Mesenchymal stem cell (in vitro differentiated cells and primary cell): ENCODE data around the gene ATP2A1.
"Not testable (repeated sequence)": the region's sequence is repeated elsewhere in the genome, so short reads cannot be mapped to it uniquely, and the experiment has no call there.

Experiments used
- DNase-seq: peaks from one replicate; pipeline ENCODE4 v3.0.0-alpha.2; 2013
- H2AFZ ChIP-seq: one replicate; pipeline ENCODE4 v1.6.1; 2013; ENCODE audit warnings: low read depth, mild to moderate bottlenecking, control low read depth, inconsistent platforms, low read length, moderate library complexity
- H2AK5ac ChIP-seq: 2 replicates; pipeline ENCODE4 v1.6.1; 2013; ENCODE audit warnings: low read length, moderate library complexity, mild to moderate bottlenecking, inconsistent platforms; ENCODE audit not compliant: severe bottlenecking
- H2BK120ac ChIP-seq: one replicate; pipeline ENCODE4 v1.6.1; 2013; ENCODE audit warnings: low read depth, mild to moderate bottlenecking, inconsistent platforms, low read length, moderate library complexity
- H2BK12ac ChIP-seq, 2 experiments: one replicate each; pipeline ENCODE4 v1.6.1; 2013; ENCODE audit warnings: inconsistent platforms in 2 of 2, low read length in 2 of 2, mild to moderate bottlenecking in 2 of 2, moderate library complexity in 2 of 2, control low read depth in 1 of 2
- H2BK15ac ChIP-seq: one replicate; pipeline ENCODE4 v1.6.1; 2013; ENCODE audit warnings: mild to moderate bottlenecking, low read depth, inconsistent platforms; ENCODE audit not compliant: poor library complexity, severe bottlenecking
- H2BK5ac ChIP-seq: 2 replicates; pipeline ENCODE4 v1.6.1; 2013; ENCODE audit warnings: low read depth, mild to moderate bottlenecking, low read length, control low read depth, inconsistent platforms; ENCODE audit not compliant: poor library complexity, severe bottlenecking
- H3K14ac ChIP-seq, 2 experiments: one replicate each; pipeline ENCODE4 v1.6.1; 2013; ENCODE audit warnings: inconsistent platforms in 2 of 2, low read length in 2 of 2, control low read depth in 1 of 2, mild to moderate bottlenecking in 1 of 2, moderate library complexity in 1 of 2
- H3K18ac ChIP-seq, 2 experiments: one replicate each; pipeline ENCODE4 v1.6.1; 2013; ENCODE audit warnings: inconsistent platforms in 2 of 2, low read length in 2 of 2, control low read depth in 1 of 2, low read depth in 1 of 2, mild to moderate bottlenecking in 1 of 2
- H3K23ac ChIP-seq, 2 experiments: one replicate each; pipeline ENCODE4 v1.6.1; 2013; ENCODE audit warnings: inconsistent platforms in 2 of 2, low read length in 2 of 2, mild to moderate bottlenecking in 2 of 2, moderate library complexity in 2 of 2, control low read depth in 1 of 2
- H3K27ac ChIP-seq: 2 replicates; pipeline ENCODE4 v1.5.1; 2013; ENCODE audit warnings: mild to moderate bottlenecking, moderate library complexity, low read length, control low read depth, inconsistent platforms; ENCODE audit not compliant: poor library complexity, severe bottlenecking
- H3K27me3 ChIP-seq, 2 experiments: 2 replicates each; pipeline versions ENCODE4 v1.6.1 to v1.7.0; 2013; ENCODE audit warnings: low read length in 2 of 2, mild to moderate bottlenecking in 2 of 2, moderate library complexity in 2 of 2, control low read depth in 1 of 2, inconsistent platforms in 1 of 2; ENCODE audit not compliant: control insufficient read depth in 1 of 2, insufficient read depth in 1 of 2
- H3K36me3 ChIP-seq, 2 experiments: 2 replicates each; pipeline versions ENCODE4 v1.6.1 to v1.7.0; 2013; ENCODE audit warnings: low read length in 2 of 2, control low read depth in 1 of 2, inconsistent platforms in 1 of 2, low read depth in 1 of 2, mild to moderate bottlenecking in 1 of 2; ENCODE audit not compliant: insufficient read depth in 2 of 2, control insufficient read depth in 1 of 2
- H3K4ac ChIP-seq, 2 experiments: one replicate each; pipeline ENCODE4 v1.6.1; 2013; ENCODE audit warnings: inconsistent platforms in 2 of 2, low read length in 2 of 2, mild to moderate bottlenecking in 2 of 2, moderate library complexity in 2 of 2, control low read depth in 1 of 2, low read depth in 1 of 2
- H3K4me1 ChIP-seq: 2 replicates; pipeline ENCODE4 v1.6.1; 2013; ENCODE audit warnings: low read depth, low read length, control low read depth; ENCODE audit not compliant: control insufficient read depth, insufficient read depth
- H3K4me2 ChIP-seq: 2 replicates; pipeline ENCODE4 v1.6.1; 2013; ENCODE audit warnings: low read length, mild to moderate bottlenecking, inconsistent platforms; ENCODE audit not compliant: poor library complexity, severe bottlenecking
- H3K4me3 ChIP-seq, 2 experiments: 2 replicates each; pipeline versions ENCODE4 v1.5.1 to v1.7.0; 2013; ENCODE audit warnings: low read length in 2 of 2, mild to moderate bottlenecking in 2 of 2, control low read depth in 1 of 2, low read depth in 1 of 2; ENCODE audit not compliant: insufficient read depth in 1 of 2
- H3K79me1 ChIP-seq: replicated peaks from 2 replicates; pipeline ENCODE4 v1.6.1; 2013; ENCODE audit warnings: mild to moderate bottlenecking, control low read depth, low read length, inconsistent platforms; ENCODE audit not compliant: poor library complexity, severe bottlenecking
- H3K9ac ChIP-seq: 2 replicates; pipeline ENCODE4 v1.7.0; 2013; ENCODE audit warnings: mild to moderate bottlenecking, low read length, moderate library complexity
- H3K9me3 ChIP-seq: 2 replicates; pipeline ENCODE4 v1.7.0; 2013; ENCODE audit warnings: mild to moderate bottlenecking, low read length; ENCODE audit not compliant: control insufficient read depth
- H4K8ac ChIP-seq: one replicate; pipeline ENCODE4 v1.6.1; 2013; ENCODE audit warnings: inconsistent platforms, mild to moderate bottlenecking, low read length, moderate library complexity
- H4K91ac ChIP-seq: one replicate; pipeline ENCODE4 v1.6.1; 2013; ENCODE audit warnings: mild to moderate bottlenecking, low read length, inconsistent platforms
- WGBS: methylation state at CpG from one replicate; pipeline ENCODE4 v1.1.7; 2013; ENCODE audit warnings: mixed read lengths; 5-methylcytosine and 5-hydroxymethylcytosine counted together

The ATP2A1 gene

DNA sequence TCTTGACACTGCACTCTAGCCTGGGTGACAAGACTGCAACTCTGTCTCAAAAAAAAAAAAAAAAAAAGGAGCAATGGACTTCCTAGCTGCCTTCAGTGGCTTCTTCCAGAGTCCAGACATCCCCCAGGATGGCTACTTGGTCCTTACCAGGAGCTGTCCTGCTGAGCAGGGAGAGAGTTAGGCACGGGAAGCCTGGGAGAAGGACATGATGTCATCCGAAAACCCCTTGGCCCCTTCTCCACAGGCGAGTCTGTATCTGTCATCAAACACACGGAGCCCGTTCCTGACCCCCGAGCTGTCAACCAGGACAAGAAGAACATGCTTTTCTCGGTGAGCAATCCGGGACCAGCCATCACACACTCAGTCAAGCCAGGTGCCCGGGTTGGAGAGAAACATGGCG is 8.7 kb downstream of the ATP2A1 start:
- Histone ChIP-seq H2BK15ac (no peak overlapping the region), H3K14ac (no peak overlapping the region), H2BK12ac (no peak overlapping the region), H3K9ac (no peak overlapping the region), H3K27me3 (peaks cover 0 to 23% of the 10 kb centered on the region in 2 experiments), H3K4me1 (peaks cover 13% of the 10 kb centered on the region), H3K4ac (no peak overlapping the region), H2AFZ (no peak overlapping the region), H3K79me1 (no peaks in the 10 kb centered on the region), H4K91ac (no peak overlapping the region), H3K36me3 (peaks cover 0 to 15% of the 10 kb centered on the region in 2 experiments), H2AK5ac (no peak overlapping the region), H4K8ac (no peak overlapping the region), H2BK5ac (no peak overlapping the region), H3K23ac (no peak overlapping the region), H2BK120ac (no peak overlapping the region), H3K4me2 (no peak overlapping the region), H3K9me3 (no peaks in the 10 kb centered on the region), H3K4me3 (no peak overlapping the region), H3K18ac (no peak overlapping the region), H3K27ac (no peak overlapping the region)
- no peak for DNase-seq
- WGBS: 86% methylated on average over 10 of the region's 10 CpGs

DNA sequence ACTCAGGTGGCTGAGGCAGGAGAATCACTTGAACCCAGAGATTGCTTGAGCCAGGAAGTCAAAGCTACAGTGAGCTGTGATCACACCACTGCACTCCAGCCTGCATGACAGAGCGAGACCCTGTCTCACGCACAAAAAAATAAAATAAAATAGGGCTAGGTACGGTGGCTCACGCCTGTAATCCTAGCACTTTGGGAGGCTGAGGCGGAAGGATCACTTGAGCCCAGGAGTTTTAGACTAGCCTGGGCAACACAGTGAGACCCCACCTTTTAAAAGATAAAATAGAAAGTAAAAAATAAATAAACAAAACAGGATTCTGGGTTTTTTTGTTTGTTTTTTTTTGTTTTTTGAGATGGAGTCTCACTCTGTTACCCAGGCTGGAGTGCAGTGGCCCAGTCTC is 12.1 kb downstream of the ATP2A1 start:
- H3K9me3 ChIP-seq, H4K8ac ChIP-seq, H2BK120ac ChIP-seq, H2BK5ac ChIP-seq, H2AFZ ChIP-seq, H2BK12ac ChIP-seq, H3K23ac ChIP-seq, H3K27ac ChIP-seq, H4K91ac ChIP-seq, H3K4ac ChIP-seq, H3K18ac ChIP-seq, H3K4me3 ChIP-seq, H3K27me3 ChIP-seq, H3K9ac ChIP-seq, H2AK5ac ChIP-seq, DNase-seq, H3K14ac ChIP-seq, H3K79me1 ChIP-seq, H3K4me2 ChIP-seq, H2BK15ac ChIP-seq: not testable (repeated sequence)
- Histone ChIP-seq H3K4me1 (peaks cover 13% of the 10 kb centered on the region), H3K36me3 (peaks cover 0 to 22% of the 10 kb centered on the region in 2 experiments)
- WGBS: 100% methylated on average over 5 of the region's 5 CpGs

DNA sequence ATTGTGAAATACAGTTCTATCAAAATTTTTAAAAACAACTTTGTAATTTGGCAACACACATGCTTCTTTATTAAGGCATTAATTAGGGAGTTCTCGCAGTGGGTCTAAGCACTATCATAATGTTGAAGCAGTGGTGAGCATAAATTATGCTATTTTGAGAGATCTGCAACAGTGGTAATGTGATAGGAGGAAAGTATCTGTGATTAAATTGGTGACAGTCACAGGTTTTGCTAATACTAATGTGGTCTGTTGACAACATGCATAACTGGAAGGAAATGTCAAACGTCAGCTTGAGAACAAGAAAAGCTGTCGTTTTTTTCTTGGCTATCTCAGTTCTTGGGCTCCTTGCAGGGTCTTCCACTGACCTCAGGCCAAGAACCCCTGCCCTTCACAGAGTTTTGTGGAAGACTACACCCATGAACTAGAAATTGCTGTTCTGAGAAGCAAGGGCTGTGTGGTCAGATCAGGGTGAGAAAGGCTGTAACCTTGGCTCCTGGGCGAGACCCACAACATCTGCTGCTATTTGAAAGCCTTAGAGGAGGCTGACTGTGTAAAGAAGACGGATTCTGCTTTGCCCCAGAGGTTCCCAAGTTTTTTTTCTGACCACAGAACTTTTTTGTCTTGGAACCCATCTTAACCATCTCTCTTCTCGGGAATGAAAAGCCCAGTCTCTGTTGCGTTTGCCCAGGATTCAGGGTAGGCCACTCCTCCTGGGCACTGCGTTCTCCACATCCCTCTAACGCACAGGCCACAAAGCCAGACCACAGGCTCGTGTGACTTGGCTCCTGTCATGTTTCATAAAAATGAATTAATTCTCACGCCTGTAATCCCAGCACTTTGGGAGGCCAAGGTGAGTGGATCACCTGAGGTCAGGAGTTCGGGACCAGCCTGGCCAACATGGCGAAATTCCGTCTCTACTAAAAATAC is 13.9 kb downstream of the ATP2A1 start:
- peaks cover 8% of the 10 kb centered on the region for H3K4me1 ChIP-seq

DNA sequence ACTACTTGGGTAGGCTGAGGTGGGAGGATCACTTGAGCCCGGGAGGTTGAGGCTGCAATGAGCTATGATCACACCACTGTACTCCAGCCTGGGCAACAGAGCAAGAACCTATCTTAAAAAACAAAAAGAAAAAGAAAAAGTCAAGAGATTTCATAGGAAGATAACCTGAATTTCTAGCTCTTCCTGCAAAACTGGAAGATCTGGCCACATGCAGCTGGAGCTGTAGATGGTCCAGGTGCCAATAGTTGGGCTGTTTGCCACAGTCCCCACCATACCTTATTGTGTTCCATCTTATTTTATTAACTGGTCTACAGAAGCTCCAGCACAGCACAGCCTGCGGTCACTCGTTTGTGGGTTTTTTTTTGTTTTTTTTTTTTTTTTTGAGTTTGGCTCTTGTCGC is 15.0 kb downstream of the ATP2A1 start:
- Histone ChIP-seq H2BK15ac (no peak overlapping the region), H2AK5ac (no peak overlapping the region), H3K18ac (no peak overlapping the region), H3K4me2 (no peak overlapping the region), H4K91ac (no peak overlapping the region), H3K9me3 (no peaks in the 10 kb centered on the region), H2BK120ac (no peak overlapping the region), H2BK12ac (no peak overlapping the region), H3K23ac (no peak overlapping the region), H2BK5ac (no peak overlapping the region), H3K14ac (no peak overlapping the region), H3K79me1 (no peaks in the 10 kb centered on the region), H3K4me3 (no peak overlapping the region), H3K4me1 (peaks cover 10% of the 10 kb centered on the region), H3K27me3 (no peaks in the 10 kb centered on the region), H3K36me3 (peaks cover 0 to 16% of the 10 kb centered on the region in 2 experiments), H3K4ac (no peak overlapping the region), H3K27ac (no peak overlapping the region), H3K9ac (no peak overlapping the region), H4K8ac (no peak overlapping the region), H2AFZ (no peak overlapping the region)
- 92% methylated on average over 4 of the region's 4 CpGs for WGBS
- DNase-seq: no peak

More for the DNA sequence above, 13.9 kb downstream of the ATP2A1 start:
- no peaks in the 10 kb centered on the region for H3K79me1 ChIP-seq
- no peak overlapping the region for H2BK12ac ChIP-seq
- no peak overlapping the region for H4K91ac ChIP-seq
- DNase-seq: no peak
- no peak overlapping the region for H2BK15ac ChIP-seq
- H3K4ac ChIP-seq: no peak overlapping the region
- no peak overlapping the region for H3K9ac ChIP-seq
- H2BK120ac ChIP-seq: no peak overlapping the region
- no peak overlapping the region for H3K23ac ChIP-seq
- WGBS: 91% methylated on average over 14 of the region's 14 CpGs
- H2AK5ac ChIP-seq: no peak overlapping the region
- H3K27ac ChIP-seq: no peak overlapping the region
- no peak overlapping the region for H3K14ac ChIP-seq
- H3K9me3 ChIP-seq: no peaks in the 10 kb centered on the region
- H3K4me3 ChIP-seq: no peak overlapping the region
- no peak overlapping the region for H2BK5ac ChIP-seq
- H4K8ac ChIP-seq: no peak overlapping the region
- H3K18ac ChIP-seq: no peak overlapping the region
- H2AFZ ChIP-seq: no peak overlapping the region
- H3K4me2 ChIP-seq: no peak overlapping the region
- peaks cover 0 to 19% of the 10 kb centered on the region in 2 experiments for H3K36me3 ChIP-seq
- H3K27me3 ChIP-seq: no peaks in the 10 kb centered on the region
